GDM1 (cell line): ENCODE data around the gene CHKA.
"Not testable (repeated sequence)": the region's sequence is repeated elsewhere in the genome, so short reads cannot be mapped to it uniquely, and the experiment has no call there.

Experiments
- DNase-seq: peaks from one replicate; lab custom pipeline; 2025; lab: John Stamatoyannopoulos, UW

Gene CHKA

GRCh38 chr11:68116126-68116525 lies 5.1 kb downstream of the CHKA start:
- no peak for DNase-seq

DNA sequence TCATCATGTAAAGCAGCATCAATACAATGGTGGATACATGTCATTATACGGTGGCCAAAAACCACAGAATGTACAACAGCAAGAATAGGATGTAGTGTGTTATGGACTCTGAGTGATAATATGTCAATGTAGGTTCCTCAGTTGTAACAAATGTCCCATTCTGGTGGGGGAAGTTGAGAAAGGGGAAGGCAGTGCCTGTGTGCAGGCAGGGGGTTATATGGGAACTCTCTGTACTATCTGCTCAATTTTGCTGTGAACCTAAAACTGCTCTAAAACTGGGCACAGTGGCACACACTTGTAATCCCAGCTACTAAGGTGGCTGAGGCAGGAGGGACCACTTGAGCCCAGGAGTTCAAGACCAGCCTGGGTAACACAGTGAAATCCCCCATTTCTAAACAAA lies 5.9 kb downstream of the CHKA start:
- DNase-seq: peak; percentile 56

DNA sequence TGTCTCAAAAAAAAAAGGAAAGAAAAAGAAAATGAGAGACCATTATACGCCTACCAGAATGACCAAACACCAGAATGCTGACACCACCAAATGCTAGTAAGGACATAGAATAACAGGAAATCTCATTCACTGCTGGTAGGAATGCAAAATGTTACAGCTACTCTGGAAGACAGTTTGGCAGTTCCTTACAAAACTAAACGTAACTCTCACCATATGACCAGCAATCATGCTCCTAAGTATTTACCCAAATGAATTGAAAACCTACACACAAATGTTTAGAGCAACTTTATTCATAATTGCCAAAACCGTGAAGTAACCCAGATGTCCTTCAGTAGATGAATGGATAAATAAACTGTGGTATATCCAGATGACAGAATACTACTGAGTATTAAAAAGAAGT lies 7.2 kb downstream of the CHKA start:
- DNase-seq: no peak

DNA sequence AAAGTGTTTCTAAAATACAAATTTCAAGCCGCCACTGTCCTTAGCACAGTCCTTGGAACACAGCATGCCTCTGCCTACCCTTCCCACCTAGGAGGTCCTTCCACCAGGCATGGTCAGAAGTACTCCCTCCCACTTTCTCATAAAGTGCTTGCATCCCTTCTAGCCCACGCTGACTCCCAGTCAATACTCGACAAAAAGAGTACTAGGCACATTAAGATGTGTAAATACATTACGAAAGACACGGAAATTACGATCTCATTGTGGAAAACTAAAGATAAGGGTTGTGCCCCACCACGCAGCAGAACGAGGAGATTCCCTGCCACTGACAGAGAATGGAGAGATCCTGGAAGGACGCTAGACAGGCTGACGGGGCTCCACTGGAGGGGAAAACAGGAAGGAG lies 13.5 kb downstream of the CHKA start:
- no peak for DNase-seq

DNA sequence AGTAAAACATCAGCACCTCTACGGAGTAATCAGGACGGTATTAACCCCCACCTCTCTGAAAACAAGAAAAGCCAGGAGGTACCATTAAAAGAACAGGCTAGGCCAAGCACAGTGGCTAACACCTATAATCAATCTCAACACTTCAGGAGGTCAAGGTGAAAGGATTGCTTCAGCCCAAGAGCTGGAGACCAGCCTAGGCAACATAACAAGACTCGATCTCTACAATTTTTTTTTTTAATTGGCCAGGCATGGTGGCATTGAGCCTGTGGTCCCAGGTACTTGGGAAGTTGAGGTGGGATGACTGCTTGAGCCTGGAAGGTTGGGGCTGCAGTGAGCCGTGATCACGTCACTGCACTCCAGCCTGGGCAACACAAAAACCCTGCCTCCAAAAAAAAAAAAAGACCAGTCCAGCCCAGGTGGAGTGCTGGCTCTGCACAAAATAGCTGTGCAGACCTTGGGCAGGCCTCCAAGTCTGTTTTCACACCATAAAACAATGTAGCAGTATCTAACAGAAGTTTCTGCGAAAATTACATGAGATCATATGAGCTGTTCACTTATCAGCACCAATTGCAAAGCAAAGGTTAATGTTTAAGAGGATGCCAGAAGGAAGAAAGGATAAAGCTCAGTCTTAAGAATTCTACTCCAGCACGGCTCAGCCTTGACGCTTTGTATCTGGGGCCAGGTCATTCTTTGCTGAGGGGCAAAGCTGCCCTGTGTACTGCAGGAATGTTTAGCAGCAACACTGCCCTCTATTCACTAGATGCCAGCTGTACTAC lies 14.8 kb downstream of the CHKA start:
- no peak for DNase-seq

DNA sequence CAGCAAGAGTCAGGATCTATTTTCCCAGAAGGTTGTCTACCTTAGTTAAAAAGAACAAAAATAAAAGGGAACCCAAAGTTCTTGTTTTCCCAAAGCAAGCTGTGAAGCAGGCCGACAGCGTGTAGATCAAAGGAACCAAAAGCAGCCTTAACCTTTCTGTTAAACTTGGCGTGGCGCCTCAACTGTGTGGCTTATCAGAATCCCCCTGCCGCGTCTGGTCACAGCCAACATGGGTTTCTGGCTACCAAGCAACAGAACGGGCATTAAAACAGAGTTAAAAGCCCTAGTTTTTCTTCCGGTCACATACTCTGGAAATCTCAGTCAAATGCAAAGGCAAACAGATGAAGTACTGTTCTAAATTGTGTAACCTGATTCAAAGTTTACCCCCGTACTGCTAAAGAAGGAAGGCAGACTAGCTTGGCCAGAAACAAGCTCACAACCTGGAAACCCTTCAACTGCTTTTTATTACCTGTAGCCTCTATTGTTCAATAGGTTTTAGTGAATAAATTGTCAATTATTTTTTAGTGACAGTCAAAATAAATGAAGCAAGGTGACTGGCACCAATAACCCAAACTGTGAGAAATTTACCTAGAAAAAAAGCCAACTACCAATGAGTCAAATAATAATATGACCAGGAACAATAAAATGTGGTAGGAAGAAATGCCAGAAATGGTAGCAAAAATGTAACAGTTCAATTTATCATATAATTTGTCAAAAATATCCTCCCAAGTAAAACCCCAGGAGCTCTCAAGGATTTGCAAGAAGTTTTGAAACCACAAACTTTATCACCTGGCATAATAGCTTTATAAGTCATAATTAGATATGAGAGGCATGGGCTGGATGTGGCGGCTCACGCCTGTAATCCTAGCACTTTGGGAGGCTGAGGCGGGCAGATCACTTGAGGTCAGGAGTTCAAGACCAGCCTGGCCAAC lies 21.4 kb downstream of the CHKA start:
- no peak for DNase-seq

DNA sequence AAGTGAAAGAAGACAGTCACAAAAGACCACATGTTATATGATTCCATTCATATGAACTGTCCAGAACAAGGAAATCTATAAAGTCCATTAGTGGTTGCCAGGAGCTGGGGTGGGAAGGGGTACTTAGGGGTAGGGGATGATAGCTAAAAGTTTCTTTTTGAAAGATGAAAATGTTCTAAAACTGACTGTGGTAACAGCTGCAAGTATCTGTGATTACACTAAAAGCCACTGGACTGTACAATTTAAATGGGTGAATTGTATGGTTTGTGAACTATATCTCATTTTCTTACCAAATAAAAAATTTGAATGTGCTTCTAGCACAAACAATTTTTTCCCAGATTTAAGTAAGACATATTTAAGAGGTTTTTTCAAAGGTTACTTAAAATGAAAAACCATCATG lies 22.1 kb downstream of the CHKA start:
- no peak for DNase-seq

DNA sequence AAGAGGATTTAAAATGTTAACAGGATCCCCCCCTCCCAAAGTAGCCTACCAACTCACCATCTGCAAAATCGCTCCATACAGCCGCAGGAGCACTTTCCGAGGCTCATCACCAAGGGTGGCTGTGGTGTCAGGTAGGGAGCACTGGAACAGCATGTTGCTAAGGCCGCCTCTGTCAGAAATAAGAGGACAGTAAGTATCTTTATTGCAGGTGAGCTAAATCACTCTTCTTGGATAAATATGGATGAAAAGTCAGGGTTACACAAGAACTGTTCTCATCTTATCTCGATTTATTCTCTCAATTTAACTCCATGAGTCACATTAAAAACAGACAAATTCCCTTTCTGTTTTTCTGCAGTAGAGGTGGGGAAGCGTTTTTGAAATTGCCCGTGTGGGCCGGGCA lies 24.2 kb downstream of the CHKA start:
- DNase-seq: no peak

DNA sequence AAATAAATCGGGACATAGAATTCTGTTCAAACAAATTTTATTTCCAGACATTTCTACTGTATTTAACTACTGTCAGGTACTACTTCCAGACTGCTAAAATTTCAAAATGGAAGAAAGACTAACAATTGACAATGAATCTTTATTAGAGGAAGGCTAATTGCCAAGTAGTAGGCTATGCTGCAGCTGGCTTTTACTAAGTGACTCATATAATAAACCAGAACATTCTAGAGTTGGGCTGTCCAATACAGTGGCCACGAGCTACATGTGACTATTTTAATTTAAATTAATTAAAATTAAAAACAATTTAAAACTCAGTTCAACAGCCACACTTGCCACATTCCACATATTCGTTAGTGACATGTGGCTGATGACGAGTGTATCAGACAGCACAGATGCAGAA lies 27.6 kb downstream of the CHKA start:
- no peak for DNase-seq

DNA sequence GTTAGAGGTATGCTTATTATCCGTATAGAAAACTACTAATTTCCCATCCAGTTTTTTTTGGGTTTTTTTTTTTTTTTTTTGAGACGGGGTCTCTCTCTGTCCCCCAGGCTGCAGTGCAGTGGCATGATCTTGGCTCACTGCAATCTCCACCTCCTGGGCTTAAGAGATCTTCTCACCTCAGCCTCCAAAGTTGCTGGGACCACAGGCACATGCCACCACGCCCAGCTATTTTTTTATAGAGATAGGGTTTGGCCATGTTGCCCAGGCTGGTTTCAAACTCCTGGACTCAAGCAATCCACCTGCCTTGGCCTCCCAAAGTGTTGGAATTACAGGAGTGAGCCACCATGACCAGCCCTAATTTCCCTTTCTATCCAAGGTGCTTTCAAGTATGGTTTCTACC lies 28.2 kb downstream of the CHKA start:
- DNase-seq: not testable (repeated sequence)

DNA sequence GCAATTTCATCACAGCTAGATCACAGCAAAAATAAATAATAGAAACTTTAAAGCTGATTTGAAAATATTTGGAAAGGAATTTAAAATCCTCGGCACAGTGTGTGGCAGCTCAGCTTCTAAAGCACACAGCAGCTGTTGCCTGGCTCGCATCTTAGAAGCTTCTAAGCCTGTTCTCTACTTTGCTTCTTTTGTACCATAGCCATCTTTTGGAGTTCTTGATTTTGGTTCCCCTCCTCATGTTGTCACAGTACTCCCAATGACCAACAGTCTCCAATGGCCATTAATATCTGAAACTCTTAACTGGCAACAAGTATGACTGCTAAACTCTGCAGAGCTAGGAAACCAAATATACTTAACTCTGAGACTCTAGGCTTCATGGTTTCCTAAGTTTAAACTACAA lies 28.8 kb downstream of the CHKA start:
- DNase-seq: no peak

DNA sequence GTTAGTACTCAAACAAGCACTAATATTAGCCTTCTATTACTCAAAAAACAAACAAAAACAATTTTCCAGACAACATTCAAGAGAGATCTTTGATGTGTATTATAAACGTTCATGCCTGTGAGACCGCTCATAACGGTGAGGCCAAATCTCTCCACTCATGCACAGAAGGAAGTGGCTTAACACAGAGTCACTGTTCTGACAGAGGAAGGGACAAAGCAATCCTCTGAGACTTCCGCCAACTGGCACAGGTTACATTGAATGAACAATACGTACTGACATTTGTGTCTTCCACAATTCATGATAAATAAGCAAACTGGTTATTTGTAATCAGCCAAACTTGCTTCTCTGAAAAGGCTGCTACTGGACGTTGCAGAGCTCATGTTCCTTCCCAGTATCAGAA lies 30.5 kb downstream of the CHKA start:
- peak; percentile 57 for DNase-seq

GRCh38 chr11:68090287-68090686 lies 30.9 kb downstream of the CHKA start:
- no peak for DNase-seq

DNA sequence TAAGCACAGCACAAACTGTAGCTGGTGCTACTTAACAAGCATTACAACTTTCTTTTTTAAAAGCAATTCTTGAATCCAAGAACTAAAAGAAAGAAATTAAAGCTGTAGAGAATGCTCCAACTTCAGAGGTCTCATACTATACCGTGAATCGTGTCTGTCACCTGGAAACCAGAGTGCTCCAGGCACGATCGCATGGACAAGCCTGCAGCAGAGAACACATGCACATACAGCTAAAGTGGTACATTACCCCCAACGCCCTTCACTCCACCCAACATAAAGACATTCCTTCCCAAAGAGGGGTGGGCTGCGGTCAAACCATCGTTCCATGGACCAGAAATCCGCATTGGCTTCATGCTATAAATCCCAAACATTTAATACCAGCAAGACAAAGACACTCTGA lies 31.5 kb downstream of the CHKA start:
- no peak for DNase-seq

GRCh38 chr11:68083517-68083916 lies 37.7 kb downstream of the CHKA start:
- DNase-seq: no peak

- no peak for DNase-seq
Observed at GRCh38 chr11:68082481-68082880, 38.7 kb downstream of the CHKA start.

- DNase-seq: no peak
Observed at GRCh38 chr11:68081691-68082090, 39.5 kb downstream of the CHKA start.

DNA sequence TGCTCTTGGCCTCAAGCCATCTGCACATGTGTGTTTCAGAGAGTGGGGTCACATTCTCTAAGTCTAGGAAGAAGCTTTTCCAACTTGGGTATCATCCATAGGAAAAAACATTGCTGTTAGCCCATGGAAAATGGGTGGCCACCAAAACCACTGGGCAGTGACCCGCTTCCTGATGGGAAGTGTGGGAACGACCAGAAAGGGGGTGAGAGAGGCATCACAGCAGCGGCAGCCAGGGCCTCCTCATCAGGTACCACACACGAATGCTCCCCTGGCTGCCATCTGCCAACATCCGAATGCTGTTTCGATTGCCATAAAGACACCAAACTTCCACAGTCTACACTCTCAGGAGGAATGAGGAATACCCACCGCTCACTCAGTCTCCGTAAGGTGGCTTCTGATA lies 40.3 kb downstream of the CHKA start:
- DNase-seq: no peak

GRCh38 chr11:68077617-68078582 lies 43.3 kb downstream of the CHKA start:
- DNase-seq: no peak

DNA sequence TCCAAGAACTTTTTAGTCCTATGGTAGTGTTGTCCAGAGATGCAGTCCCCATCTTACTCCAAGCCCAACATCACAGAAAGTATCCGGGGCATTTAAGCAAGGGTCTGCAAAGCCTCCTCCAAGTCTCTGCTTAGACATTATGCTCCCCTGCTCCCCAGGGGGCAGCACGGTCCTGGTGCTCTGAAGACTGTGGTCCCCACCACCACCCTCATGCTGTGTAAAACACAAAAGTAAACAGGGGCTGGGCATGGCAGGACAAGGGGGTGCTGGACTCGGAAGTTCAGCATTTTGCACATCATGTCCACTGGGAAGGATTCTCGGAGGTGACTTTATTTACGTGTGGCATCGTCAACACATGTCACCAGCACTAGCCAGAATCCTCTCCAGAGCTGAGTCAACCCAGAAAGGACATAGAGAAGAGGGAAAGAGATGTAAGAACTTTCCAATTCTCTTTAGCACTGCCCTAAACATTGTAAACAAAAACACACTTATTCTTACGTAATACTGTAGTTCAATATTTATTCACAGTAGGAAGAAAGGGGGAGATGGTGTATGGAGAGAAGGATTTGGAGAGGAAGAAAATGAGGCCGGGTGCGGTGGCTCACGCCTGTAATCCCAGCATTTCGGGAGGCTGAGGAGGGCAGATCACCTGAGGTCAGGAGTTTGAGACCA lies 44.7 kb downstream of the CHKA start:
- DNase-seq: no peak

GRCh38 chr11:68074584-68075352 lies 46.4 kb downstream of the CHKA start:
- DNase-seq: no peak
